Natural killer cell (primary cell): ENCODE data around the gene NDUFV1. TPM values are rescaled to one million over a fixed set of nuclear protein-coding genes. Genes with fewer than 3 reads are reported as not detected.

ENCODE experiments used
- ATAC-seq, 3 donors: fragments of 150-1000 bp in 2 of 3; fragments of 200-7000 bp in 1 of 3; cut with Tn5 transposase; 1 replicate in 1 of 3; 2 replicates in 2 of 3; pipeline ENCODE4 v1.10.0; 2021; ENCODE audit warnings: mild to moderate bottlenecking in 2 of 3, moderate library complexity in 2 of 3
- DNase-seq, 2 donors: peaks; one replicate each; pipeline versions ENCODE4 v3.0.0 to v3.0.0-alpha.2; 2013 to 2021; ENCODE audit warnings: mixed read lengths in 1 of 2
- H3K27ac ChIP-seq: one replicate; pipeline ENCODE4 v1.5.1; 2013; ENCODE audit warnings: mild to moderate bottlenecking, low read length
- H3K27me3 ChIP-seq: one replicate; pipeline ENCODE4 v1.6.1; 2013; ENCODE audit warnings: low read length; ENCODE audit not compliant: control insufficient read depth, insufficient read depth
- H3K36me3 ChIP-seq: one replicate; pipeline ENCODE4 v1.6.1; 2013; ENCODE audit warnings: low read length; ENCODE audit not compliant: control insufficient read depth, insufficient read depth
- H3K4me1 ChIP-seq: one replicate; pipeline ENCODE4 v1.6.1; 2013; ENCODE audit warnings: low read length; ENCODE audit not compliant: control insufficient read depth, insufficient read depth
- H3K4me3 ChIP-seq: one replicate; pipeline ENCODE4 v1.5.1; 2013; ENCODE audit warnings: low read length
- H3K9me3 ChIP-seq: one replicate; pipeline ENCODE4 v1.6.1; 2013; ENCODE audit warnings: low read length; ENCODE audit not compliant: control insufficient read depth, insufficient read depth
- H3K27ac Mint-ChIP-seq, 2 donors: one replicate each; pipeline ENCODE4 v1.8.0; 2022; ENCODE audit warnings: mild to moderate bottlenecking in 2 of 2, mixed read lengths in 2 of 2, moderate library complexity in 1 of 2
- H3K27me3 Mint-ChIP-seq, 2 donors: one replicate each; pipeline ENCODE4 v1.8.0; 2022; ENCODE audit warnings: low read depth in 2 of 2, mixed read lengths in 2 of 2
- H3K36me3 Mint-ChIP-seq: one replicate; pipeline ENCODE4 v1.8.0; 2022; ENCODE audit warnings: mixed read lengths
- H3K4me1 Mint-ChIP-seq, 2 donors: one replicate each; pipeline ENCODE4 v1.8.0; 2022; ENCODE audit warnings: mixed read lengths in 2 of 2
- H3K4me3 Mint-ChIP-seq: one replicate; pipeline ENCODE4 v1.8.0; 2022; ENCODE audit warnings: mild to moderate bottlenecking, moderate library complexity, mixed read lengths
- H3K9me3 Mint-ChIP-seq, 2 donors: one replicate each; pipeline ENCODE4 v1.8.0; 2022; ENCODE audit warnings: mixed read lengths in 2 of 2
- WGBS: methylation state at CpG from one replicate; pipeline ENCODE4 v1.1.7; 2013; ENCODE audit warnings: missing lambda C conversion rate; ENCODE audit not compliant: insufficient coverage; 5-methylcytosine and 5-hydroxymethylcytosine counted together
- intact Hi-C: fragments of 100-400 bp; cut with micrococcal nuclease; formaldehyde crosslinking; loops from one replicate; pipeline ENCODE4 v1.14.2; 2022
- total RNA-seq, 4 donors: library from RNA; stranded (reverse); fragments of 120-200 nt in 1 of 4; gene quantifications; one replicate each; pipeline versions ENCODE4 v1.2.3 to v1.2.4, GENCODE V29; 2013 to 2022
- TF ChIP-seq, protein P1 (sequence below): fragments of 200-600 bp; IDR thresholded peaks from one replicate; pipeline ENCODE4 v1.8.0; 2022; ENCODE audit warnings: antibody characterized with exemption

The NDUFV1 gene
- total RNA-seq, 3 donors from 2014 or later (not counting 1 experiment from before 2014, with no cell fraction given) = 346 to 393 (median 360) TPM

DNA sequence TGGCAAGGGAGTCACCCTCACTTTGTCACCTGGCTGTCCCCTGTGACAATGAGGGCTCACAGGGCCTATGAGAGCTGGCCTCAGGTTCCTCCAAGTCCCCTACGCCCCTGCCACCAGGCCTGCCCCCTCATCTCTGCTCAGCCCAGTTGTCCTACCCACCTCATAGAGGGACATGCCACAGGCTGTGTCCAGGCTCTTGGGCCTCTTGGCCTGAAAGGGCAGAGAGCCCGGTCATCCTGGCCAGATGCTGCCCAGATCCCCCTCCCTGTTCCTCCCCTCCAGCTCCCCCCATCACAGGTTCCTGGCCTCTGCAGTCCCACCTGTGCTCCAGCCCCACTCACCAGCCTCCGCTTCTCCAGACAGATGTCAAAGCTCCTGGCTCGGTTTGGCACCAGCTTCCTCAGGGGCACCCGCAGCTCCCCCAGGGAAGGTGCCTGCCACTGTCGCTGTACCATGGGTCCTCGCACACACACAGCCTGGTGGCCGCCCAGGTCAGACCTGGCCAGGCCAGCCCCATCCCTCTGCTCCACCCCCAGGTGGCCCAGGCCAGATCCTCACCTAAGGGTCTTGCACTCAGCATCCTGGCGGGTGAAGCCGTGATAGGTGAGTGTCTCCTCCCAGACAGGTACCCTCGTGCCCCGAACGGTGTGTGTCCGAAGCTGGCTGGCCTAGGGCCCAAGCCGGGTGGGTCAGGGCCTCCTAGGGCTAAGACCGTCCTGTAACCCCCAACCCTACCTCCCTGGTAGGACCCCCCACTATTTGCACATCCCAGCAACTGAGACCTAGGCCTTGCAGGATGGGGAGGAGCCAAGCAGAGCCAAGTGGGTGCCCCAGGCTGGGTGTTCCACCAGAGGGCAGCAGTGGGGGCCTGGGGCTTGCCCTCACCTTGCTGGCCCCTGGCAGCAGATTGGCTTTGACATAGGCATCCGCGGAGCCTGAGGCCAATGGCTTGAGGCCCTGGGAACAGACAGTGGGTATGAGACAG lies 8.3 kb downstream of the NDUFV1 start:
- H3K4me3 Mint-ChIP-seq = peak overlapping the region; percentile 82
- H3K27ac Mint-ChIP-seq = peak overlapping the region; percentile 96 to 99
- TF ChIP-seq, protein P1, sequence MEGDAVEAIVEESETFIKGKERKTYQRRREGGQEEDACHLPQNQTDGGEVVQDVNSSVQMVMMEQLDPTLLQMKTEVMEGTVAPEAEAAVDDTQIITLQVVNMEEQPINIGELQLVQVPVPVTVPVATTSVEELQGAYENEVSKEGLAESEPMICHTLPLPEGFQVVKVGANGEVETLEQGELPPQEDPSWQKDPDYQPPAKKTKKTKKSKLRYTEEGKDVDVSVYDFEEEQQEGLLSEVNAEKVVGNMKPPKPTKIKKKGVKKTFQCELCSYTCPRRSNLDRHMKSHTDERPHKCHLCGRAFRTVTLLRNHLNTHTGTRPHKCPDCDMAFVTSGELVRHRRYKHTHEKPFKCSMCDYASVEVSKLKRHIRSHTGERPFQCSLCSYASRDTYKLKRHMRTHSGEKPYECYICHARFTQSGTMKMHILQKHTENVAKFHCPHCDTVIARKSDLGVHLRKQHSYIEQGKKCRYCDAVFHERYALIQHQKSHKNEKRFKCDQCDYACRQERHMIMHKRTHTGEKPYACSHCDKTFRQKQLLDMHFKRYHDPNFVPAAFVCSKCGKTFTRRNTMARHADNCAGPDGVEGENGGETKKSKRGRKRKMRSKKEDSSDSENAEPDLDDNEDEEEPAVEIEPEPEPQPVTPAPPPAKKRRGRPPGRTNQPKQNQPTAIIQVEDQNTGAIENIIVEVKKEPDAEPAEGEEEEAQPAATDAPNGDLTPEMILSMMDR = peak; percentile 39
- H3K4me1 Mint-ChIP-seq = peaks cover 15 to 46% of the 10 kb centered on the region in 2 donors
- peak in 1 of 2 donors; percentile 70 for DNase-seq
- H3K36me3 Mint-ChIP-seq = no peaks in the 10 kb centered on the region
- ATAC-seq = peak in 1 of 3 donors; percentile 24
- peak overlapping the region; percentile 44 for H3K4me3 ChIP-seq
- H3K4me1 ChIP-seq = peaks cover 49% of the 10 kb centered on the region
- intact Hi-C loops = loop anchor here (2.0 to 10.0 kb wide), 3 partner anchors 14 to 110 kb away; partner anchors contain the start of genes CDK2AP2, GSTP1, NUDT8 and PITPNM1
- no peaks in the 10 kb centered on the region for H3K27me3 Mint-ChIP-seq
- H3K9me3 Mint-ChIP-seq = no peaks in the 10 kb centered on the region
- peaks cover 35% of the 10 kb centered on the region for H3K36me3 ChIP-seq
- no peaks in the 10 kb centered on the region for H3K9me3 ChIP-seq
- peak overlapping the region; percentile 100 for H3K27ac ChIP-seq
- 90% methylated on average over 18 of the region's 18 CpGs for WGBS
- no peaks in the 10 kb centered on the region for H3K27me3 ChIP-seq

DNA sequence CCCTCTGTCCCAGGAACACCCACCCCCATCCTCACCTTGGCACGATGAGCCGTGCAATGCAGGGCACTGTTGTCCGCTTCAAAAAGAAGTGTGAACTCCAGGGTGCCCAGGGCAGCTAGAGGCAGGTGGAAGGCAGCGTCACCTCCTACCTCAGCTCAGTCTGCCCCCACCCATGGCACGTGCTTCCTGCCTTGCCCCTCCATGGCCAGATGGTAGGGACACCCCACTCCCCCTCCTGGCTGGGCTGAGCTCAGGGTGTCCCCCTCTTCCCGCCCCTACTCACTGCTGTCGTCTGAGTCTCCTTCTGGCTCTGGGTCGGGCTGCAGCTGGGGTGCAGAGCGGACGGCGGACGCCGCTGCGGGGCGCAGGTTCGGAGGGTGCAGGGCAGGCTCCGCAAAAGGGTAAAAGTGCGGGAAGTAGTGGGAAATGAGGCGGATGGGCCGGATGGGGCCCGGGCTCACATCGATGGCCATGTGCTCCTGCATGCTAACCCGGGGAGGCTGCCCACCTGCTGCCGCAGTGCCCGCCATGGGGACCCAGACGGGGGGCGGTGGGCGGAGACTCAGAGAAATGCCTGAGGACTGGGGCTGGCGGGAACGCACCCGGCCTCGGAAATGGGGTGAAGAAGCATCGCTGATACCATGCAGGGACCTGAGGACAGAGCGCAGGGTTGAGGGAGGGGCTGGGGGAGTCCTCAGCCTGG lies 9.1 kb downstream of the NDUFV1 start:
- Histone ChIP-seq H3K4me3 (peak overlapping the region; percentile 4), H3K9me3 (no peaks in the 10 kb centered on the region), H3K27ac (peak overlapping the region; percentile 100), H3K27me3 (no peaks in the 10 kb centered on the region), H3K4me1 (peaks cover 49% of the 10 kb centered on the region), H3K36me3 (peaks cover 27% of the 10 kb centered on the region)
- ATAC-seq = no peak
- TF ChIP-seq, protein P1 = no peak
- peaks cover 15 to 46% of the 10 kb centered on the region in 2 donors for H3K4me1 Mint-ChIP-seq
- no peaks in the 10 kb centered on the region for H3K9me3 Mint-ChIP-seq
- DNase-seq = peak in 1 of 2 donors; percentile 52
- H3K27me3 Mint-ChIP-seq = no peaks in the 10 kb centered on the region
- H3K27ac Mint-ChIP-seq = peak overlapping the region; percentile 96 to 99
- H3K36me3 Mint-ChIP-seq = no peaks in the 10 kb centered on the region
- WGBS = 42% methylated on average over 34 of the region's 34 CpGs
- peak overlapping the region; percentile 80 for H3K4me3 Mint-ChIP-seq
- intact Hi-C loops = loop anchor here (2.0 to 10.0 kb wide), 3 partner anchors 13 to 111 kb away; partner anchors contain the start of genes CDK2AP2, GSTP1, NUDT8 and PITPNM1

DNA sequence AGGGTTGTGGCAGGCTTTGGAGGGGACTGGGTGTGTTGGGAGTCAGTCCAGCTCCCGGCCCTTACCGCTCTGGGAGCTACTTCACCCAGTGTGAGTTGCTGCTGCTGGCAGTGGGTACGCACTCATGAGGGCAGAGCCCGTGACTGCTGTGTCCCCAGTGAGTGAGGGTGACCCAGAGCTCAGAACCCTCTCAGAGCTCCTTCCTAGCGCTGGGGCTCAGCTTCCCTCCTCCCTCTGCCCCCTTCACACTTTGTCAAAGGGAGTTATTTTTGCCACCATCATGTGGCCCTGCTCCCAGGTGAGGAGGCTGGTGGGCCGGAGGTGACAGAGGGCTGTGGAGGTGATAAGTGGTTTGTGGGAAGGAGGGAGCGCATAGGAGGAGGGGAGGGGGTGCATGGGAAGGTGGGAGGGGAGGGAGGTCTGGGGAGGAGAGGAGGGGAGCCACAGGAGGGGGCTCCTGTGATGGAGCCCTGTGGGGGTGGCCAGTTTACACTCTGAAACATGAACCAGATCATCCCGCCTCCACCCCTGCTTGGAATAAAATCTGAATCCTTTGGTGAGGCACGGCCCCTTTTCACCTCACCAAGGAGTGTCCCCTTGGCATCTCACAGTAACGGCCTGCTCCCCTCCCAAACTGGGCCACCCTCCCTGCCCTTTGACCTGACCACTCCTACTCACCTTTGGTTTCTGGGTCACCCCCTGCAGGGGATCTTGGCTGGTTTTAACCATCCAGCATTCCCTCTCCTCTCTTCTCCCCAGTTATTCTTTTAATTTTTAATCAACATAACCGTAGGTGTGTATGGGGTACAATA lies 9.9 kb downstream of the NDUFV1 start:
- no peaks in the 10 kb centered on the region for H3K9me3 ChIP-seq
- H3K27me3 Mint-ChIP-seq = no peaks in the 10 kb centered on the region
- peaks cover 19% of the 10 kb centered on the region for H3K36me3 ChIP-seq
- WGBS = 50% methylated on average over 10 of the region's 11 CpGs
- TF ChIP-seq, protein P1 = no peak
- peak overlapping the region; percentile 100 for H3K27ac ChIP-seq
- intact Hi-C loops = loop anchor here (10.0 kb wide), 1 partner anchor 112 kb away; the partner anchor contains the start of genes CDK2AP2 and PITPNM1
- DNase-seq (no peak), ATAC-seq (no peak)
- H3K36me3 Mint-ChIP-seq = no peaks in the 10 kb centered on the region
- no peaks in the 10 kb centered on the region for H3K27me3 ChIP-seq
- no peaks in the 10 kb centered on the region for H3K9me3 Mint-ChIP-seq
- peak overlapping the region; percentile 73 for H3K4me3 Mint-ChIP-seq
- peak overlapping the region; percentile 96 to 99 for H3K27ac Mint-ChIP-seq
- peaks cover 15 to 46% of the 10 kb centered on the region in 2 donors for H3K4me1 Mint-ChIP-seq
- peaks cover 49% of the 10 kb centered on the region for H3K4me1 ChIP-seq
- H3K4me3 ChIP-seq = no peak overlapping the region
